ENCODE data around the gene IL12RB2.
"Not testable (repeated sequence)": the region's sequence is repeated elsewhere in the genome, so short reads cannot be mapped to it uniquely, and the experiment has no call there.

- TF ChIP-seq, protein P1, sequence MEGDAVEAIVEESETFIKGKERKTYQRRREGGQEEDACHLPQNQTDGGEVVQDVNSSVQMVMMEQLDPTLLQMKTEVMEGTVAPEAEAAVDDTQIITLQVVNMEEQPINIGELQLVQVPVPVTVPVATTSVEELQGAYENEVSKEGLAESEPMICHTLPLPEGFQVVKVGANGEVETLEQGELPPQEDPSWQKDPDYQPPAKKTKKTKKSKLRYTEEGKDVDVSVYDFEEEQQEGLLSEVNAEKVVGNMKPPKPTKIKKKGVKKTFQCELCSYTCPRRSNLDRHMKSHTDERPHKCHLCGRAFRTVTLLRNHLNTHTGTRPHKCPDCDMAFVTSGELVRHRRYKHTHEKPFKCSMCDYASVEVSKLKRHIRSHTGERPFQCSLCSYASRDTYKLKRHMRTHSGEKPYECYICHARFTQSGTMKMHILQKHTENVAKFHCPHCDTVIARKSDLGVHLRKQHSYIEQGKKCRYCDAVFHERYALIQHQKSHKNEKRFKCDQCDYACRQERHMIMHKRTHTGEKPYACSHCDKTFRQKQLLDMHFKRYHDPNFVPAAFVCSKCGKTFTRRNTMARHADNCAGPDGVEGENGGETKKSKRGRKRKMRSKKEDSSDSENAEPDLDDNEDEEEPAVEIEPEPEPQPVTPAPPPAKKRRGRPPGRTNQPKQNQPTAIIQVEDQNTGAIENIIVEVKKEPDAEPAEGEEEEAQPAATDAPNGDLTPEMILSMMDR (IDR thresholded peaks at IDR 0.05; ENCODE audit: low read length) = not testable (repeated sequence)
- not testable (repeated sequence) for TF ChIP-seq EZH2 (optimal IDR thresholded peaks at IDR 0.05; ENCODE audit: low read depth, low read length)
These were observed 92.5 kb downstream of the IL12RB2 start for GRCh38 chr1:67400029-67400786.

Measured in MM.1S (cell line).